AG20443 (cell line): ENCODE measurements around the gene MORF4L1.
"Not testable (repeated sequence)": the region's sequence is repeated elsewhere in the genome, so short reads cannot be mapped to it uniquely, and the experiment has no call there.

Source experiments
- DNase-seq: peaks from one replicate; pipeline ENCODE4 v3.0.0; 2012; ENCODE audit warnings: low spot score, mixed read lengths

Gene MORF4L1

DNA sequence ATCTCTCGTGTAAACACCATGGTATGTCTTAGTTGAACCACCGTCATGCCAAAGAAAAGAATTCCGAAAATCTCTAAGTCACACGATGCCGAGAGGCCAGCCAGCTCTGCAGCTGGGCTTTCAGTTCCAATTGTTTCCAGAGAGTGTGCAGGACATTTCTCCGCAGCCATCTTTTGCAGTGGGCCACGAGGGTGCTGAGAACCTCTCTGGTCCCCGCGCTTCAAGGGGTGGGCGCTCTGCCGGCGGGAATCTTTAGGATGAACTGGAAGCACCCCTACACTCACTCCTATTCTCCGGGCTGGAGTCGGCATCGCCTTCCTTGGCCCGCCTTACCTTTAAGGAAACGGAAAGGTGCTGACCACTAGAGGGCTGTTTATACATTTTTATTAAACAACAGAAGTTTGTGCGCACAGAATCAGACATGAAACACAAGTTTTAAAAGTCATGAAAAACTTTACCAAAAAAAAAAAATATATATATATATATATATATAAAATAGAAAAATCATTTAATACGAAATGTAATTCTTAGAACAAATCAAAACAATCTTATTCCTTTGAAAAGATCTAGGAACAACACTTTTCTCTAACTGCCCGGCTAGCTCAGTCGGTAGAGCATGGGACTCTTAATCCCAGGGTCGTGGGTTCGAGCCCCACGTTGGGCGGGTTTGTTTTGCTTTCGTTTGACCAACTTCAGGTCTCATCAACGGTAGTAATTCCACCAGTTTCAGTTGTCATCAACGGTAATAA is 12.5 kb upstream of the MORF4L1 start:
- DNase-seq: peak; percentile 77

DNA sequence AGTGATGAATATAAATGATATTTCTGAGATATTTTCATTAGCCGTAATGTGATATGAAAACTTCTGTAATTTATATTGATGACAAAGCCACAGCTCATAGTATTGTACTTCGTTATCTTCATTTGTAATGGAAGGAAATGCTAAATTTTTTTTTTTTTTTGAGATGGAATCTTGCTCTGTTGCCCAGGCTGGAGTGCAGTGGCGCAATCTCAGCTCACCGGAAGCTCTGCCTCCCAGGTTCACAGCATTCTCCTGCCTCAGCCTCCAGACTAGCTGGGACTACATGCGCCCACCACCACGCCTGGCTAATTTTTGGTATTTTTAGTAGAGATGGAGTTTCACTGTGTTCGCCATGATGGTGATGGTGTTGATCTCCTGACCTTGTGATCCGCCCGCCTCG is 7.1 kb upstream of the MORF4L1 start:
- not testable (repeated sequence) for DNase-seq

DNA sequence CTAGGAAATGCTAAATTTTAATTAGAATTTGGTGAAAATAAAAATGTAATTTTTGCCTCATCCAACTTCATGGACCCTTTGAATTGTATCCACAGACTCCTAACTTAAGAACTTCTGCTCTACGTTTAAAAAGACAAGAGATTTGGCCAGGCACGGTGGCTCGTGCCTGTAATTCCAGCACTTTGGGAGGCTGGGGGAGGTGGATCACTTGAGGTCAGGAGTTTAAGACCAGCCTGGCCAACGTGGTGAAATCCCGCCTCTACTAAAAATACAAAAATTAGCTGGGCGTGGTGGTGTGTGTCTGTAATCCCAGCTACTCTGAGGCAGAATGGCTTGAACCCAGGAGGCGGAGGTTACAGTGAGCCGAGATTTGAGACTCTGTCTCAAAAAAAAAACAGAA is 6.7 kb upstream of the MORF4L1 start:
- not testable (repeated sequence) for DNase-seq

DNA sequence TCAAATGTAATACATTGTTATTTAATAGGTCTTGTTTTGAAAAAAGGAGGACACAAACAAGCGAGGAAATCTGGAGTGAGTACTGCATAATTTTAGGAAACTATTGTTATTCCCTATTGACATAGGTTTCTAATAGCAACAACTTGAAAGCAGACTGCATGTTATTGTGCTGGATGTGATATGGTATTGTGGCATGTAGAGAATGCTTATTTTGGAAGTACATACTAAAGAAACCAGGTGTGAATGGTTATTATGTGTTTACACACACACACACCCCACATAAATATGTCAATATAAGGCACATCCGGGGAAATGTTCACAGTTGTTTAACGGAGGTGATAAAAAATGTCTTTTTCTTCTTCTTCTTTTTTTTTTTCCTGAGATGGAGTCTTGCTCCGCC is 5.9 kb upstream of the MORF4L1 start:
- DNase-seq: peak; percentile 30

DNA sequence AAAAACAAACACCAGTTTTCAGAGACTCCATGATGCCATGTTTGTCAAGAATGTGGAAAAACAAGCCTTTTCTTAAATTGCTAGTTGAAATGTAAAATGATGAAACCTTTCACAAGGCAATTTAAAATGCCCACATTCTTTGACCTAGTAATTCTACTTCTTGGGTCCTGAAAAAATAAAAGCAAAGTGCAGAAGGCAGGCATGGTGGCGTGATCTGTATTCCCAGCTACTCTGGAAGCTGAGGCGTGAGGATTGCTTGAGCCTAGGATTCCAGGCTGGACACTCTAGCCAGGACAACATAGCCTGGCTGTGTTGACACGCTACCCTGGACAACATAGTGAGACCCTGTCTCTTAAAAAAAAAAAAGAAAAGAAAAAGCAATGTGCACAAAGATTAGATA is 4.3 kb upstream of the MORF4L1 start:
- DNase-seq: no peak

DNA sequence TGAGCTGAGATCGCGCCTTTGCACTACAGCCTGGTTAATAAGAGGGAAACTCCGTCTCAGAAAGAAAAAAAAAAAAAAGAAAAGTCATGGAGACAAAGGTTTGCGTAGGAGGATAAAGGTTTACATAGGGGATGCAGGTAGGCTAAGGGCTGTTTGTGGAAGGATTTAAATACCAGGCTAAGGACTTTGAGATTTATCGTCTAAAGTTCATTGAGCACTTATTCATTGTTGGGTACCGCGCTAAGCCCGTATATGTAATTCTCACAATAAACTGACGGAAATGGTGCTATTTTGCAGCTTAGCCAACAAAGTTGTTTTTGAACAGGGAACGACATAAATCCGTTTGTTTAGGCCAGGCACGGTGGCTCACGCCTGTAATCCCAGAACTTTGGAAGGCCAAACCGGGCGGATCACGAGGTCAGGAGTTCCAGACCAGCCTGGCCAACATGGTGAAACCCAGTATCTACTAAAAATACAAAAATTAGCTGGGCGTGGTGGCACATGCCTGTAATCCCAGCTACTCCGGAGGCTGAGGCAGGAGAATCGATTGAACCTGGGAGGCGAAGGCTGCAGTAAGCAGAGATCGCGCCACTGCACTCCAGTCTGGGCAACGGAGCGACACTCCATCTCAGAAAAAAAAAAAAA is 1.1 kb upstream of the MORF4L1 start:
- DNase-seq: not testable (repeated sequence)

DNA sequence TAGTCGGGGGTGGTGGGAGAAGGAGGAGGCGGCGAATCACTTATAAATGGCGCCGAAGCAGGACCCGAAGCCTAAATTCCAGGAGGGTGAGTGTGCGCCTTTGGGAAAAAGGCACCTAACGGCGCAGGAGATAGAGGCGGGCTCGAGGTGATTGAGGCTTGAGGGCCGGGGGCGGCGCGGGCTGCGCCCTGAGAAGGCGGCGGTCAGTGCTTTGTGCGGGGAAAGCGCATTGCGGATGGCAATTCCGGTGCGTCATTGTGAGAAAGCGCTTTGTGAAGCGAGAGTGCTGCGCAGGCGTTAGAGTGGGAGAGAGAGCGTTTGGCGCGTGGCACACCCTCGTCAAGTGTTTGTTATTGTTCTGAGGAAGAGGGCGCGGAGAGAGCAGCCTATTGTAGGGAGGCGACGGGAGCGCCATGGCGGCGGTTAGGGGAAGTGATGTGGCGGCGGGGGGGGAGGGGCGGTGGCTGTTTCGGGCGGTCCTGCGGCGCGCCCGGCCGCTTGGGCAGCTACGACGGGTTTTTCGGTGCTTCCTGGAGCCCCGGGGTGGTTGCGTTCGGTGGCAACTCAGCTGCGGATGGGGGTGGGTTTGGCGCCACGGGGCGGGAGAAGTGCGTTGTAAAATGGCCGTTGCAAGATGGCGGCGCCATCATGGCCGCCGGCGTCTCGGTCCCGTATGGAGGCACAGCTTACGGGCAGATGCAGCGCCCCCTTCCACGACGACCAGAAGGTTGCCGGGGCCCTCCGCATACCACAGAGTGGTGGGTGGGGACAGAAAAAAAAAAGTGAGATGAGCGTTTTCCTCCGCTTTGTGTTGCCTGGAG is 492 bp downstream of the MORF4L1 start:
- DNase-seq: peak; percentile 75

DNA sequence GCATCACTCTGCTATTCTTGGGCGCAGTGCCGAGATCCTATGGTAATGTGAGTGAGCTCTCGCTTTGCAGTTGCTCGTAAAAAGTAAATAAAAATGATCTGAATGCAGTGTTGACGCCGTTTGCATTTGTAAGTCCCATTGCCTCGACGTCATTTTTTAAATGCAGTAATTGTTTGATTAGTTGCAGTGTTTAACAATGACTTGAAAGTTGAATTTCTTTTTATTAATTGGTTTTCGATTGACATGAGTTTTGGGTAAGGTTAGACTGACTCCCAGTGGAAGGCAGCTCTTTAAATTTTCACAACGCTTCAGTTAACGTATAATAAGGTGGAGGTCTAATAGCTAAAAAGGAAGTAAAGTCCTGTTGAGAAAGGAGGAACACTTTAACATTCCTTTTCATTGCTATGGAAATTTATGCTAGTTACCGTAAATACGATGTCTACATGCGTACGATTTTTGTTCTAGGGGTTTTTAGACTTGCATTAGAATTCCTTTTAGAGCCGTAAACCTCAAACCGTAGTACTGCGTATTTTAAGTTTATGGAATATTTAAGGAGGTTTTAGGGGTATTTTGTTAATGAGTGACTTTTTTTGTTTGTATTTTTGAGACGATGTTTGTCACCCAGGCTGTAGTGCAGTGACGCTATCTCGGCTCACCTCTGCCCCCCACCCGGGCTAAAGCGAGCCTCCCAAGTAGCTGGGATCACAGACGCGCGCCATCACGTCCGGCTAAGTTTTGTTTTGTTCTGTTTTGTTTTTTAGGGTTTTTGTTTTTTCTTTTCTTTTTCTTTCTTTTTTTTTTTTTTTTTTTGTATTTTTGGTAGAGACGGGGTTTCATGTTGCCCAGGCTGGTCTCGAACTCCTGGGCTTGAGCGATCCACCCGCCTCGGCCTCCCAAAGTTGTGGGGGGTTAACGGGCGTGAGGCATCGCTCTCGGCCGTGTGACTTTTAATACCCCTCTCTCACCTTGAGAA is 1.4 kb downstream of the MORF4L1 start:
- no peak for DNase-seq

DNA sequence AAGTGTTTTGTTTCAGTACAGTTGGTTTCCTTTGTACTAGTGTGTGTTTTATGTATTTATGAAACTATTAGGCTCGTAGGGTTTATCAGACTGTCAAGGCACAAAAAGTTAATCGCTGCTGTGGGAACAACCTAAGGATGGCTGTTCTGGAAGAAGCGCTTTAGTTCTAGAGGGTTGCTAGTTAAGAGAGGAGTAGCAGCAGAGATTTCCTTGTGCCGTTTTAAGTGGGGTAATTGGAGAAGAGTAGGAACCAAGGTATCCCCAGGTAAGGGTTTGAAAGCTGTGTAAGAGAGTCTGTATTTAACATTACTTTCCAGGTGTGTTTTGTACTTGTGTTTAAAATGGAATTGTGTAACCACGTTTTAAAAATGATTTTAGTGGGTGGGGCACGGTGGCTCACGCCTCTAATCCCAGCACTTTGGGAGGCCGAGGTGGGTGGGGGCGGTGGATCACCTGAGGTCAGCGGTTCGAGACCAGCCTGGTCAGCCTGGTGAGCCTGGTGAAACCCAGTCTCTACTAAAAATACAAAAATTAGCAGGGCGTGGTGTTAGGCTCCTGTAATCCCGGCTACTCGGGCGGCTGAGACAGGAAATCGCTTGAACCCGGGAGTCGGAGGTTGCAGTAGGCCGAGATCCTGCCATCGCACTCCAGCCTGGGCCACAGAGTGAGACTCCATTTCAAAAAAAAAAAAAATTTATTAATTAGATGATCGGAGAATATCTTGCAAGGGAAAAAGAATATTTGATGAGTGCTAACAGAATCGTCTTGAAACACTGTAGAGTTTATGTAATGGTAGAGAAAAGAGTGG is 2.6 kb downstream of the MORF4L1 start:
- no peak for DNase-seq

DNA sequence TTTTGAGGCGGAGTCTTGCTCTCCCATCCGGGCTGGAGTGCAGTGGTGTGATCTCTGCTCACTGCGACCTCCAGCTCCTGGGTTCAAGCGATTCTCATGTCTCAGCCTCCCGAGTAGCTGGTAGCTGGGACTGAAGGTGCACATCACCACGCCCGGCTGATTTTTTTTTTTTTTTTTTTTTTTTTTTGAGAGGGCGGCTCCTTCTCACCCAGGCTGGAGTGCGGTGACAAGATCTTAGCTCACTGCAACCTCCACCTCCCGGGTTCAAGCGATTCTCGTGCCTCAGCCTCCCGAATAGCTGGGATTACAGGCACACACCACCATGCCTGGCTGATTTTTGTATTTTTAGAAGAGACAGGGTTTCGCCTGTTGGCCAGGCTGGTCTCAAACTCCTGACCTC is 4.3 kb downstream of the MORF4L1 start:
- DNase-seq: not testable (repeated sequence)

DNA sequence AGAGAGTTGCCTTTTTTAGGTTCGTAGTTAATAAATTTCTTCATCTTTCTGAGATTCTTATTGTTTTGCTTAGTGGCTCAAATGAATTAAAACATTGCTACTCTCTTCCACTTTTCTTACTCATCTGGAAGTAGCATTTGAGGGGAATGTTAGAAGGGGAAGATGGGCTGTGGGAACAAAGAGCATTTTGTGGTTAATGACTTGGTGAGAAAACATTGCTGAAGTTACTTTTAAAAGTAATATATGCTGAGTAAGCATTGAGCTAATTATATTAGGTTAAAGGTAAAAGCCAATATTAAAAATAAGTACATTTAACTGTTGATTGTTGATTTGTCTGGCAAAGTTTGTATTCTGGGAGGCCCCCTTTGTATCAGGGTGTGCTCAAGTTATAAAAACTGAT is 5.7 kb downstream of the MORF4L1 start:
- peak; percentile 26 for DNase-seq

DNA sequence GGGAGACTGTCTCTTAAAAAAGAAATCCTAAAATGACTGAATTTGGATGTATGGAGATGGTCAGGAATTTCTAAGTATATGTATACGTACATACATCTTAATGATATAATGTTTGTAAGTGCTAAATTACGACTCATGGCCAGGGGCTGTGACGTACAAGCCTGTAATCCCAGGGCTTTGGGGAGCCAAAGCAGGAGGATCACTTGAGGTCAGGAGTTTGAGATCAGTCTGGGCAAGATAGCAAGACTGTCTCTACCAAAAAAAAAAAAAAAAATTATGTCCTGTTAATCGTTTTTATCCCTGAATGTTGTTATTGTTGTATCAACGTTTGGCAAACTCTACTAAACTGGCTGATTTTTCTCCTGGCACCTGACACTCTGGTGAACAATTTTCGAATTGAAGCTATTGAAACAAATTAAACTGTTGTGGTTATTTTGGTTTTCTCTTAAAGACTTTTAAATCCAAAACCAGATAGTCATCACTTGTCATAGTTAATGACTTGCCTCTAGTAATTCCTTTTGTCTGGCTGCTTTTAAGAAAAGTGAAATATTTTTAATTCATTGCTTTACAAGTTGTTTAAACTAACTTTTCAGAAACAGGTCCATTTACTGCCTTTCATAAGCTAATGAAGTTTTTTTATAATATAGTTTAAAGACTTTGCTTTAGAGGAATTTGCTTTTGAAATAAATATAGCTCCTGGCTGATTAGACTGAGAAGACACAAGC is 7.0 kb downstream of the MORF4L1 start:
- no peak for DNase-seq

DNA sequence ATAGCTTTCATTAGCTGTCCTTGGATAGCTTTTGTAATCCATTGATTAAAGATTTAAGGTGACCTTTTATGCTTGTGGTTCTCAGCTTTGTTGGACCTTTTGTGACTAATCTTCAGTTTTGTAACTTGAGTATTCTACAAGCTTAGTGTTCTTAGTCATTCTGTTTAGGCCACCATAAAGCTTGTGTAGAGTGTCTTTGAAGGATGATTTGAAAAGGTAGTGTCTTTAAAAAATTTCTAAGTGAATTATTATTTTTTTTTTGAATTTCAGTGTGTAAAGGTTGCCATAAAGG is 7.5 kb downstream of the MORF4L1 start:
- DNase-seq: peak; percentile 11

DNA sequence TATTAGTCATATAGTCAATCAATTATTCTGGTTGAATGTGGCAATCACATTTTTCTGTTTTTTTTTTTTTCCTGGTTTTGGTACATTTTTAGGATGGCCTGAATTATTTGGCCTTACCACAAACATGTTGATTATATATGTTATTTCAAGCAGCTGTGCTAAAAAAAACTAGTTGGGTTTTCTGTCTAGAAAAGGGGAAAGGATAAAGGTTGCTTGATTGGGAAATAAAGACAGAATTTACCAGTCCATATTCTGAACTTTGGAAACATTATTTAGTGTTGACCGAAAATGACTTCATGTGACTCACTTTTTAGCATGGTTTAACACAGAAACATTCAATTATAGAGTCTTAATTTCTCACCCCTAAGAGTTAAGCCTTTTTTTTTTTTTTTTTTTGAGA is 8.1 kb downstream of the MORF4L1 start:
- DNase-seq: peak; percentile 11

DNA sequence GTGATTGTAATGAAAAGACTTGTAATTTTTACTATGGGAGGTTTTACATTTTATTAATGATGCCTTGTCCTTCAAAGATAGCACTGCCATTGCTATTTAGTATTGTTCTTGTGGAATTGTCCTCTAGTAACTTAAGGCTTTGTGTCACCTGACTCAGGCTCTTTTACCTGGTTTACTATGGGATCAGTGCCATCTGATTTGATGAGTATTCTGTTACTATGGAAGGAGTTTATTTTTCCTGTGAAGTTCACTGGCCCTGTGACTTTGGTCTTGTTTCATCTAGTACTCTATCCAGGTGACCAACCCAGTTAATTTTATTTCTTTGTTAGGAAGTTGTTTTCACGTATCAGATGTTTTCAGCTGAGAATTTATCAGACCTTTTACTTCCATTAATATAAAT is 9.0 kb downstream of the MORF4L1 start:
- no peak for DNase-seq

DNA sequence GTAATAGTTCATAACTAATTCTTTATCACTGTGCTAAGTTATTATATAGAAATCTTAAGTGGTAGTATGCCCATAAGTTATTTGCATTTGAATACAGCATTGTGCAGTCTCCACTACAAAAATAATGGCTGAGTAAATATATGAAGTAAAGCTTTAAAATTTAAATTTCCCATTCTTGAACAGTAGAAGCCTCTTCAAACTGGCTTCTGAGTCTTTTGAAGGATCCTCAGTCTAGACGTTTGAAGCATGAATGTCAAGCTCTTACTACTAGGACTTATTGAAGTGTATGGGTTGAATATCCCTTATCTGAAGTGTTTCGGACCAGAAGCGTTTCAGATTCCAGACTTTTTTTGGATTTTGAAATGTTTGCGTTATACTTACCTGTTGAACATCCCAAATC is 16.3 kb downstream of the MORF4L1 start:
- no peak for DNase-seq

DNA sequence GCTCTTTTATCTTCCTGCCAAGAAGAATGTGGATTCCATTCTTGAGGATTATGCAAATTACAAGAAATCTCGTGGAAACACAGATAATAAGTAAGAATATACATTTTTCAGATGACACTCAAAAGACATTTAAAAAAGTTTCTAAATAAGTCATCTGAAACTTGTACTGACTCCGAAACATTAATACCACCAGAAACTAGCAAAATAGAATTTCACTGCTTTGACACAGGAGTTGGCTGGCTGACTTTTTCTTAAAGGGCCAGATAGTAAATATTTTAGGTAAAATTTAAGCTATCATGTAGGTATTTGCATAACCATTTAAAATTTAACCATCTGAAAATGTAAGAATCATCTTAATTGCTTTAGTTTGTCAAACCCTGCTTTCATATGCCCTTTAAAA is 20.8 kb downstream of the MORF4L1 start:
- no peak for DNase-seq

DNA sequence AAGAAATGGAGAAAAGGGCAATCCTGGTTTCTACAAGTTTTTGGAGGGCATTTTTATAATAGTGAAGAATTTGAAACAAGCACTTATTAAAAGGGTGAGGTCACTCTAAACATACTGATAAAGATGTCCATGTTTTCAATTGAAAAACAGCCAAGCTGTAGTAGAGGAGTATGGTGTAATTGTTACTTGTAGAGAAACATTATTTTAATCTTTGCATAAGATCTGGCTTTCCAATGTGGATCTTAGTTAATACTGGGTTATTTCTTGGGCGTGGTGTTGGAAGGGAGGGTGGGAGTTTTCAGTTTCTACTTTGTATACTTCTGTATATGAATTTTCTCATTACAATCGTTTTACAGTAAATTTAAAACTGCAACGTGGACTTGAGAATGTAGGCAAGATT is 22.8 kb downstream of the MORF4L1 start:
- no peak for DNase-seq

DNA sequence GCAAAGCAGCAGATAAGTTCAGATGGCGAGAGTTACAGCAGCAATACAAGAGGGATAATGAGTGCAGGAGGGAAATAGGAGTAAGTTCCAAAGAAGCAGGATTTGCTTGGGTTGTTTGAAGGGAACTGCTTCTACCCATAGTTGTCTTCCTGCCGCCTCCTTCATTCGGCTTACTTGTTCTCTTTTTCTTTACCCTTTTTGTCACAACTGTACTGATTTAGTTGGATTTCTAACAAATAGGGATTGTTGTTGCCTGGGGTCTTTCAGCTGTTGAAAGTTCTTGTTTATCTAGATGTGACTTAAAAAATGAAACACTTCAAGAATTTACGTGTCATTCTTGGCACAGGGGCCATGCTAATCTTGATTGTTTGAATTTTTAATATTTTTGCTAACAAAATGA is 25.9 kb downstream of the MORF4L1 start:
- no peak for DNase-seq

DNA sequence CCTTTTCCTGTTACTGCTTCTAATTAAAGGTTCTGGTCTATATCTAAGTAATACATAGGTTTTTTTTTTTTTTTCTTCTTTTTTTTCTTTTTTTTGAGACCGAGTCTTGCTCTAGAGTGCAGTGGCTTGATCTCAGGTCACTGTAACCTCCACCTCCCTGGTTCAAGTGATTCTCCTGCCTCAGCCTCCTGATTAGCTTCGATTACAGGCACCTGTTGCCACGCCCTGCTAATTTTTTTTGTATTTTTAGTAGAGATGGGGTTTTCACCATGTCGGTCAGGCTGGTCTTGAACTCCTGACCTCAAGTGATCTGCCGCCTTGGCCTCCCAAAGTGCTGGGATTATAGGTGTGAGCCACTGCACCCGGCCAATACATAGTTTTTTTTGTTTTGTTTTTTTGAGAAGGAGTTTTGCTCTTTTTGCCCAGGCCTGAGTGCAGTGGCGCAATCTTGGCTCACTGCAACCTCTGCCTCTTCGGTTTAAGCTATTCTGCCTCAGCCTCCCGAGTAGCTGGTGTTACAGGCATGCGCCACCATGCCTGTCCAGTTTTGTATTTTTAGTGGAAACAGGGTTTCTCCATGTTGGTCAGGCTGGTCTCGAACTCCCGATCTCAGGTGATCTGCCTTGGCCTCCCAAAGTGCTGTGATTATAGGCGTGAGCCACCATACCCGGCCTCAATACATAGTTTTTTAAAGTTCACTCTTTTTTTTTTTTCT is 28.3 kb downstream of the MORF4L1 start:
- not testable (repeated sequence) for DNase-seq
